NT2/D1 (cell line): ENCODE data around the gene KCND3.

Experiments
- SUZ12 ChIP-seq: IDR thresholded peaks from 2 replicates; pipeline ENCODE4 v1.6.1; 2011; ENCODE audit not compliant: insufficient read length, insufficient read depth; ENCODE audit errors: extremely low read depth
- YY1 ChIP-seq: IDR thresholded peaks from 2 replicates; pipeline ENCODE4 v1.6.1; 2011; ENCODE audit not compliant: insufficient read length, insufficient read depth
- ZNF274 ChIP-seq: IDR thresholded peaks from 2 replicates; pipeline ENCODE4 v1.6.1; 2011; ENCODE audit warnings: mild to moderate bottlenecking, low read depth, low read length

GRCh38 chr1:111749628-111750027 is 239.8 kb downstream of the KCND3 start:
- no peak for TF ChIP-seq ZNF274
- TF ChIP-seq YY1, result no peak
- TF ChIP-seq SUZ12, result no peak
